RWPE2 (cell line): ENCODE results near the gene GPR68.

Source experiments
- ATAC-seq: fragments of 200-7000 bp; cut with Tn5 transposase; 3 replicates; pipeline ENCODE4 v1.9.1; 2021; ENCODE audit warnings: low read depth
- DNase-seq: peaks from one replicate; pipeline ENCODE4 v3.0.0-alpha.2; 2020; ENCODE audit warnings: low spot score
- H3K27ac ChIP-seq: fragments of 450-650 bp; 2 replicates; pipeline ENCODE4 v1.5.1; 2017; ENCODE audit warnings: mild to moderate bottlenecking; ENCODE audit not compliant: poor library complexity, severe bottlenecking
- H3K27me3 ChIP-seq: fragments of 250-450 bp; sonication (Bioruptor Pico); 2 replicates; pipeline ENCODE4 v1.5.1; 2021; ENCODE audit warnings: mild to moderate bottlenecking, moderate library complexity; ENCODE audit not compliant: insufficient read depth, poor library complexity, severe bottlenecking
- H3K36me3 ChIP-seq: fragments of 250-450 bp; sonication (Bioruptor Pico); 2 replicates; pipeline ENCODE4 v1.5.1; 2020; ENCODE audit warnings: low read depth, mild to moderate bottlenecking, moderate library complexity
- H3K4me1 ChIP-seq: fragments of 250-450 bp; sonication (Bioruptor Pico); 2 replicates; pipeline ENCODE4 v1.5.1; 2021; ENCODE audit warnings: mild to moderate bottlenecking, moderate library complexity; ENCODE audit not compliant: insufficient read depth, poor library complexity, severe bottlenecking
- H3K4me3 ChIP-seq: fragments of 250-450 bp; sonication (Bioruptor Pico); 2 replicates; pipeline ENCODE4 v1.5.1; 2021; ENCODE audit warnings: mild to moderate bottlenecking, moderate library complexity; ENCODE audit not compliant: severe bottlenecking
- H3K9me3 ChIP-seq: fragments of 250-450 bp; sonication (Bioruptor Pico); 2 replicates; pipeline ENCODE4 v1.5.1; 2021; ENCODE audit warnings: mild to moderate bottlenecking, moderate library complexity; ENCODE audit not compliant: severe bottlenecking
- TF ChIP-seq, protein P1 (sequence below): fragments of 450-650 bp; IDR thresholded peaks from one replicate; pipeline ENCODE4 v1.5.1; 2017; ENCODE audit warnings: mild to moderate bottlenecking, moderate library complexity; ENCODE audit not compliant: poor library complexity, severe bottlenecking

Gene GPR68

GRCh38 chr14:91273273-91273884 lies 28.9 kb upstream of the GPR68 start:
- no peak for DNase-seq
- ATAC-seq, result no peak
- Histone ChIP-seq H3K4me3 (no peak overlapping the region), H3K4me1 (peaks cover 12% of the 10 kb centered on the region), H3K9me3 (no peaks in the 10 kb centered on the region), H3K27ac (no peak overlapping the region), H3K36me3 (peaks cover 45% of the 10 kb centered on the region), H3K27me3 (no peaks in the 10 kb centered on the region)
- TF ChIP-seq, protein P1, sequence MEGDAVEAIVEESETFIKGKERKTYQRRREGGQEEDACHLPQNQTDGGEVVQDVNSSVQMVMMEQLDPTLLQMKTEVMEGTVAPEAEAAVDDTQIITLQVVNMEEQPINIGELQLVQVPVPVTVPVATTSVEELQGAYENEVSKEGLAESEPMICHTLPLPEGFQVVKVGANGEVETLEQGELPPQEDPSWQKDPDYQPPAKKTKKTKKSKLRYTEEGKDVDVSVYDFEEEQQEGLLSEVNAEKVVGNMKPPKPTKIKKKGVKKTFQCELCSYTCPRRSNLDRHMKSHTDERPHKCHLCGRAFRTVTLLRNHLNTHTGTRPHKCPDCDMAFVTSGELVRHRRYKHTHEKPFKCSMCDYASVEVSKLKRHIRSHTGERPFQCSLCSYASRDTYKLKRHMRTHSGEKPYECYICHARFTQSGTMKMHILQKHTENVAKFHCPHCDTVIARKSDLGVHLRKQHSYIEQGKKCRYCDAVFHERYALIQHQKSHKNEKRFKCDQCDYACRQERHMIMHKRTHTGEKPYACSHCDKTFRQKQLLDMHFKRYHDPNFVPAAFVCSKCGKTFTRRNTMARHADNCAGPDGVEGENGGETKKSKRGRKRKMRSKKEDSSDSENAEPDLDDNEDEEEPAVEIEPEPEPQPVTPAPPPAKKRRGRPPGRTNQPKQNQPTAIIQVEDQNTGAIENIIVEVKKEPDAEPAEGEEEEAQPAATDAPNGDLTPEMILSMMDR, result no peak

GRCh38 chr14:91272341-91273272 lies 28.1 kb upstream of the GPR68 start:
- TF ChIP-seq, protein P1, result no peak
- H3K36me3 ChIP-seq, result peaks cover 37% of the 10 kb centered on the region
- H3K4me1 ChIP-seq, result peaks cover 4% of the 10 kb centered on the region
- no peaks in the 10 kb centered on the region for H3K27me3 ChIP-seq
- no peak for ATAC-seq
- DNase-seq, result no peak
- no peaks in the 10 kb centered on the region for H3K9me3 ChIP-seq
- H3K27ac ChIP-seq, result no peak overlapping the region
- H3K4me3 ChIP-seq, result no peak overlapping the region

DNA sequence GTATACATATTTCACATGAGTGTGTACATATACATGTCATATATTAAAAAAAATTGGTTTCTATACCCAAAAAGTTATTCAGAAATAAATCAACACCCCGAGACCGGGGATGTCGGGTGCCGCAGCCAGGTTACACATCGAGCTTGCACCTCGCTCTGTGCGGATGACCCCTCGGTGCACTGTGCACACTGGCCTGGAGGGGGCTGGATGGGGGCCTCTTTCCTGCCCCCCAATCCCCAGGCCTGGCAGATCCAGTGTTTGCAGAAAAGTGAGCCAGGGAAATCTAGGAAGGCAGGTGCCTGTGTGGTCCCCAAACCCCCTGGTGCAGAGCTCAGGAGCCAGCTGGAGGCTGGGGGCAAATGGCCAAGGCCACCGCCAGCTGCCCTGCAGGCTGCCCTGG lies 27.1 kb upstream of the GPR68 start:
- TF ChIP-seq, protein P1, result no peak
- Histone ChIP-seq H3K36me3 (peaks cover 27% of the 10 kb centered on the region), H3K27me3 (no peaks in the 10 kb centered on the region), H3K27ac (no peak overlapping the region), H3K4me3 (no peak overlapping the region), H3K4me1 (no peaks in the 10 kb centered on the region), H3K9me3 (no peaks in the 10 kb centered on the region)
- ATAC-seq, result no peak
- no peak for DNase-seq

DNA sequence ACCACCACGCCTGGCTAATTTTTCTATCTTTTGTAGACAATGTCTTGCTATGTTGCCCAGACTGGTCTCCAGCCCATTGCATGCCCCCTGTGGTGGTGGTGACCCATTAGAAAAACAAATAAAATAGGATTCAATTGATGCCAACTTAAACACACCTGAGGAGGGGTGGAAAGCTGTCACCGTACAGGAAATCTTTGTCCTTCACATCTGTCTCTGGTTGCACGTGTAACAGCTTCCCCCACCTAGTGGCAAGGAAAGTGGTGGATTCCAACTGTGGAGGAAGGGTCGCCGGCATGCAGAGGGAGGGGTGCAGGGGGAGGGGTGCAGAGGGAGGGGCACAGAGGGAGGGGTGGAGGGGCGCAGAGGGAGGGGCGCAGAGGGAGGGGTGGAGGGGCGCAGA lies 26.1 kb upstream of the GPR68 start:
- H3K9me3 ChIP-seq, result no peaks in the 10 kb centered on the region
- DNase-seq, result no peak
- TF ChIP-seq, protein P1, result no peak
- H3K4me3 ChIP-seq, result no peak overlapping the region
- no peaks in the 10 kb centered on the region for H3K27me3 ChIP-seq
- H3K4me1 ChIP-seq, result no peaks in the 10 kb centered on the region
- ATAC-seq, result no peak
- H3K36me3 ChIP-seq, result peaks cover 20% of the 10 kb centered on the region; the same call in 1 of the 2 replicates
- no peak overlapping the region for H3K27ac ChIP-seq
